Esophagus muscularis mucosa (tissue), 3 donors: ENCODE data around the gene PRDM5.

Experiments used
- POLR2A ChIP-seq: fragments of 450-650 bp; IDR thresholded peaks from one replicate; pipeline ENCODE4 v1.6.1; 2017; ENCODE audit warnings: antibody characterized with exemption, moderate library complexity, mild to moderate bottlenecking, low read depth
- POLR2AphosphoS5 ChIP-seq, 2 donors: sonication (generic); formaldehyde crosslinking; IDR thresholded peaks; one replicate each; pipeline ENCODE4 v1.6.1; 2017; ENCODE audit warnings: antibody characterized with exemption in 2 of 2
- TF ChIP-seq, protein P1 (sequence below), 3 experiments: fragments of 200-600 bp in 2 of 3; fragments of 450-650 bp in 1 of 3; sonication (generic) in 2 of 3; IDR thresholded peaks; one replicate each; pipeline ENCODE4 v1.5.1; 2017 to 2019; ENCODE audit warnings: antibody characterized with exemption in 3 of 3, mild to moderate bottlenecking in 2 of 3, moderate library complexity in 1 of 3

DNA sequence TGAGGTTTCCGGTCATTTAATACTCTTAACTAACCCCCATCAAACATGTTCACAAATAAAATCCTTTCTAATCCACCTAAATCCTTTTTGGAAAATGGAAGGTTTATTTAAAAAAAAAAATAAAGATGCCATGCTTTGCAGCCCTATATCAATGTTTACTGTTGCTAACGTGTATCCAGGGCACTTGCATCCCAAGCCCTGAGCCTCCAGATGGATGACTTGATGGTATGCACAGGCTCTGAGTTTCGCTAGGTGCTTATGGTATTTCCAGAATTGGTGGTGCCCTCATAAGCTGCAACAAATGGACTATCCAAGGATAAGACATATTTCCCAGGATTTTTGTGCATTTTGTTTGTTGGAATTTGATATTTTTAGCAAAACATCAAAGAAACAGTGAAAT, 257.7 kb downstream of the PRDM5 start:
- TF ChIP-seq POLR2A (no peak), POLR2AphosphoS5 (IDR thresholded peaks at IDR 0.05) (no peak)
- TF ChIP-seq, protein P1, sequence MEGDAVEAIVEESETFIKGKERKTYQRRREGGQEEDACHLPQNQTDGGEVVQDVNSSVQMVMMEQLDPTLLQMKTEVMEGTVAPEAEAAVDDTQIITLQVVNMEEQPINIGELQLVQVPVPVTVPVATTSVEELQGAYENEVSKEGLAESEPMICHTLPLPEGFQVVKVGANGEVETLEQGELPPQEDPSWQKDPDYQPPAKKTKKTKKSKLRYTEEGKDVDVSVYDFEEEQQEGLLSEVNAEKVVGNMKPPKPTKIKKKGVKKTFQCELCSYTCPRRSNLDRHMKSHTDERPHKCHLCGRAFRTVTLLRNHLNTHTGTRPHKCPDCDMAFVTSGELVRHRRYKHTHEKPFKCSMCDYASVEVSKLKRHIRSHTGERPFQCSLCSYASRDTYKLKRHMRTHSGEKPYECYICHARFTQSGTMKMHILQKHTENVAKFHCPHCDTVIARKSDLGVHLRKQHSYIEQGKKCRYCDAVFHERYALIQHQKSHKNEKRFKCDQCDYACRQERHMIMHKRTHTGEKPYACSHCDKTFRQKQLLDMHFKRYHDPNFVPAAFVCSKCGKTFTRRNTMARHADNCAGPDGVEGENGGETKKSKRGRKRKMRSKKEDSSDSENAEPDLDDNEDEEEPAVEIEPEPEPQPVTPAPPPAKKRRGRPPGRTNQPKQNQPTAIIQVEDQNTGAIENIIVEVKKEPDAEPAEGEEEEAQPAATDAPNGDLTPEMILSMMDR (IDR thresholded peaks at IDR 0.05): no peak
